Measurements from ENCODE around the gene HDAC4. TPM values are rescaled to one million over a fixed set of nuclear protein-coding genes. Genes with fewer than 3 reads are reported as not detected.

HDAC4 gene
- total and polyA plus RNA-seq, 2 of the 8 experiments (the other 6 are each of a cell fraction or from before 2014, with no cell fraction given) = 15.4 to 31.5 TPM

DNA sequence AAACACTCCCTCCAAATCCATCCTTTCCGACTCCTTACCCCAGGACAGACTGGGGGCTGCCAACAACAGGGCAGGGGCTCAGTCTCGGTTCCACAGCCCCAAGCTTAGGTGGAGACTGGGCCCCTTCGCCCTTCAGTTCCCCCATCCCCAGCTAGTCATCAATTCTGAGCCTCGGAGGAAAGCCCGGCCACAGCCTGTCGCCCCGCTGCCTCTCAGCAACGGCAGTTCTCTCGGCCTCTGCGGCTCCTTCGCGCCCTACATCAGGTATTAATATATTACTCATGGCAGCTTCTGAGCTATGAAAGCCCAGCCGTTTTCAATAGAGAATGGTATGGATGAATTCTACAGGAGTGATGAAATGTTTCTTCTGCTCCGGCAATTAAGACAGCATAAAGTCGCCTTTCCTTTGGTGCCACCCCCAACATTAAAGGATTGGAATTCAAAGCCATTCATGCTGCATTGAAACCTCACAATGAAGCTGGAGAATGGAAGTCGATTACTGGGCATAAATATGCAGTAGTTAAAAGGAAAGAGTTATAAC, 2.8 kb downstream of the HDAC4 start:
- FAIRE-seq = no peak
- H3K36me3 ChIP-seq (ENCODE audit: control insufficient read depth in 2 of 4, insufficient read depth in 4 of 4, low read length in 3 of 4) = no peaks in the 10 kb centered on the region
- H3K4ac ChIP-seq (replicated peaks; ENCODE audit: insufficient read length, low read depth, low read length) = no peak overlapping the region
- CTCF ChIA-PET (ENCODE audit: partially characterized antibody) = interaction anchor here (1.1 to 1.4 kb wide), 6 partner anchors 12 to 595 kb away, joined by 3 to 5 read pairs (median 3); no protein-coding TSS in a partner anchor
- no peak for DNase-seq (ENCODE audit: low read depth in 1 of 2, low spot score in 2 of 2)
- TF ChIP-seq JUND (IDR thresholded peaks at IDR 0.05; ENCODE audit: low read length) (no peak), BCL11A (IDR thresholded peaks at IDR 0.05; ENCODE audit: low read depth in 2 of 2, low read length in 2 of 2) (no peak), HDAC6 (IDR thresholded peaks at IDR 0.05; ENCODE audit: low read depth, low read length) (no peak), SP2 (IDR thresholded peaks at IDR 0.05; ENCODE audit: low read length) (no peak), NRF1 (IDR thresholded peaks at IDR 0.05; ENCODE audit: low read depth, low read length) (no peak), POU5F1 (IDR thresholded peaks at IDR 0.05; ENCODE audit: low read depth, low read length) (no peak), RNF2 (IDR thresholded peaks at IDR 0.05; ENCODE audit: borderline replicate concordance, low read depth, low read length, missing control alignments, poor library complexity, severe bottlenecking) (no peak), FOSL1 (IDR thresholded peaks at IDR 0.05; ENCODE audit: insufficient read depth, low read depth, low read length) (no peak)
- no peaks in the 10 kb centered on the region for H3K27me3 ChIP-seq (replicated peaks in 1 of 4; ENCODE audit: control insufficient read depth in 3 of 4, extremely low read depth in 1 of 4, insufficient read depth in 3 of 4, low read length in 3 of 4)
- POLR2A ChIA-PET (ENCODE audit: partially characterized antibody) = interaction anchor here (0.6 to 1.8 kb wide), 3 partner anchors 9 to 73 kb away, joined by 3 to 9 read pairs (median 3); no protein-coding TSS in a partner anchor
- H2BK120ac ChIP-seq (replicated peaks; ENCODE audit: low read depth, low read length) = no peak overlapping the region
- H3K9me3 ChIP-seq (ENCODE audit: insufficient read depth in 2 of 2, low read depth in 1 of 2, low read length in 1 of 2) = no peaks in the 10 kb centered on the region
- H3K23ac ChIP-seq (ENCODE audit: insufficient read length) = no peak overlapping the region
- H3K79me2 ChIP-seq (ENCODE audit: control insufficient read depth in 1 of 2, insufficient read depth in 2 of 2, low read length in 2 of 2) = peaks cover 10 to 69% of the 10 kb centered on the region in 2 experiments; a peak in 3 of 4 replicates
- peaks cover 26% of the 10 kb centered on the region for H3K79me1 ChIP-seq (ENCODE audit: low read depth, low read length)
- H2BK15ac ChIP-seq (ENCODE audit: low read length) = no peak overlapping the region
- H3K18ac ChIP-seq (ENCODE audit: extremely low read depth, low read length) = no peak overlapping the region
- no peak overlapping the region for H2AK5ac ChIP-seq (ENCODE audit: low read depth, low read length)
- H3K14ac ChIP-seq (ENCODE audit: insufficient read length) = no peak overlapping the region
- H4K8ac ChIP-seq (ENCODE audit: extremely low read depth, insufficient read depth, low read length) = no peak overlapping the region
- no peak overlapping the region for H3K27ac ChIP-seq (ENCODE audit: low read depth, low read length)
- H2BK20ac ChIP-seq (ENCODE audit: low read length) = no peak overlapping the region
- H3K4me1 ChIP-seq (replicated peaks in 1 of 4; ENCODE audit: control insufficient read depth in 3 of 4, insufficient read depth in 4 of 4, low read length in 3 of 4) = peaks cover 0 to 9% (median 1%) of the 10 kb centered on the region in 4 experiments; a peak in 5 of 7 replicates
- H2BK12ac ChIP-seq (ENCODE audit: low read depth, low read length) = no peak overlapping the region
- H2BK5ac ChIP-seq (ENCODE audit: low read depth, low read length) = no peak overlapping the region
- H3K56ac ChIP-seq (replicated peaks; ENCODE audit: insufficient read length, low read depth, low read length) = no peak overlapping the region
- peaks cover 25 to 33% of the 10 kb centered on the region in 2 experiments for H4K20me1 ChIP-seq (replicated peaks in 1 of 2; ENCODE audit: control insufficient read depth in 1 of 2, insufficient read depth in 2 of 2, low read length in 2 of 2)
- H4K5ac ChIP-seq (ENCODE audit: insufficient read length, low read depth, low read length) = no peak overlapping the region
- no peak overlapping the region for H2AFZ ChIP-seq (ENCODE audit: low read length)
- 93% methylated on average over 16 of the region's 16 CpGs; no CpG with 5 or more reads in 1 of the 2 experiments for WGBS, 2 experiments (ENCODE audit: extremely low coverage in 1 of 2, insufficient coverage in 1 of 2, insufficient read length in 1 of 2, insufficient replicate concordance in 2 of 2, low coverage in 1 of 2, low lambda C conversion rate in 2 of 2, missing lambda C conversion rate in 1 of 2)
- no peak overlapping the region for H3K9ac ChIP-seq (replicated peaks in 1 of 4; ENCODE audit: extremely low read depth in 1 of 4, low read depth in 3 of 4, low read length in 3 of 4)
- H4K91ac ChIP-seq (replicated peaks; ENCODE audit: insufficient read length, low read length) = no peak overlapping the region
- no peak overlapping the region for H3K4me2 ChIP-seq (ENCODE audit: insufficient read depth in 1 of 2, low read depth in 2 of 2, low read length in 2 of 2)
- H3K4me3 ChIP-seq (ENCODE audit: extremely low read depth in 1 of 4, insufficient read depth in 2 of 4, low read depth in 3 of 4, low read length in 4 of 4) = no peak overlapping the region; a peak in 1 of 8 replicates
- peaks cover 9% of the 10 kb centered on the region; the same call in 1 of the 2 replicates for H3K23me2 ChIP-seq (ENCODE audit: low read depth, low read length)

All from H1 (cell line).